Non-pigmented ciliary epithelial cell (primary cell): Measurements from ENCODE around the gene FCHSD2.
"Not testable (repeated sequence)": the region's sequence is repeated elsewhere in the genome, so short reads cannot be mapped to it uniquely, and the experiment has no call there.

ENCODE experiments used
- DNase-seq: peaks from one replicate; pipeline ENCODE4 v3.0.0-alpha.2; 2010; ENCODE audit warnings: low read depth

Gene FCHSD2

DNA sequence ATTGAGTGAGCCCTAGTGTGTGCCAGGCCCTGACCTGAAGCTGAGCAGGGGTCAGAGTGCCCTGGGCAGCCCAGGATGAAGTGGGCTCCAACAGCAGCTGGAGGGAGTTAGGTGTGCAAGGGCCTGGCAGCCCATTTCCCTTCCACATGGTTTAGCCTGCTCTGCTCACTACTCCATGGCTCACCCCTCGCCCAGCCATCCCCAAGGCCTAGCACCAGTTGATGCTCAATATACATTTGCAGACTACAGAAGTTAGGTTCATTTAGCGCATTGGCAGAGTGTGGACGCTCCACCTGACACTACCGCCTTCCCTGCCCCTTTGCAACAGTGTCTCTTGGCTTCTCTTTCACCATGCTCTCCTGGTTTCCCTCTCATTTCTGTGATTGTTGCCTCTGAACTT, 324.2 kb downstream of the FCHSD2 start:
- no peak for DNase-seq

DNA sequence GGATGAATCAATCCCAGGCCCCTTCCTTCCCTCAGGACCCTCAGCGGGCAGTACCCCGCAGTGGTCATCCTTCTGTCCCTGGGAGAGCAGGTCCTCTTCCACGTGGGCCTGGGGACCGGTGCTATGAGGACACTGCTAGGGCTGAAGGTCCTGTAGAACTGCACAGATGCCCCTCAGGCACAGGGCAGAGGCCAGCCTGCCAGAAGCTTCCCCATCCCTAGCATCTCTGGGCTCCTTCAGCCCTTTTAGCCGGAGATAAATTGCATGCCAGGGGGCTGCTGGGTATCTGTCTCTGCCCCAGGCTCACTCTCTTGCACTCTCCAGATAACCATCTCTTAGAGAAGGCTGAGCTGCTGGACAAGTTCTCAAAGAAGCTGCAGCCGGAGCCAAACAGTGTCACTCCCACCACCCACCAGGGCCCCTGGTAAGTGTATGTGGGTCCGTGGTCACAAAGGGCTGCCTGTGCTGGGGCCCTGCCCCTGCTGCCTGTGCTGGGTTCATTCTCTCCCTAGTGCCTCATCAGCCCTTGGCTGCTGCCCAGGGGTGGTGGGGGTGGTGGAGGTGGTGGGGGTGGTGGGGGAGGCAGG, 325.6 kb downstream of the FCHSD2 start:
- DNase-seq = no peak

DNA sequence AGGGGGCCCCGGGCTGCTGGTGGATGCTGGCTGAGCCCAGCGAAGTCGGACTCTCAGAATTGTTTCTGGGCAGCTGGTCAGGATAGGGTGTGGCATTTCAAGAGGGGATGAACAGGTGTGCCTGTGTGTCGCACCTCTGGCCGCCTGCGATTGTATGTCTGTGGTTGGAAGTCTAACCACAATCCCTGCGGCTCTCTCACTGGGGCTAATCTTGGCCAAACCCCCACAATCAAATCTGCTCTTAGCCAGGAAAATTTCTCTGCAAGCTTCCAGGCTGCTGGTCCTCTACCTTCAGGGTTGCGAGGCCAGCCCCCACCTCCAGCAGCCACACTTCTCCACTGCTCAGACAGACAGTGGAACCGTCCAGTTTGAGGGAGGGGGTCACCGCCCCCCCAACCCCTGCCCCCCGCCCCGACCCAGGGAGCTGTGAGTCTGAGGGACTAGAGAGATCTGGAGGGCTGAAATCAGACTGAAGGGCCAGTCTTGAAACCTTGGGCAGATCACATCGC, 327.0 kb downstream of the FCHSD2 start:
- no peak for DNase-seq

DNA sequence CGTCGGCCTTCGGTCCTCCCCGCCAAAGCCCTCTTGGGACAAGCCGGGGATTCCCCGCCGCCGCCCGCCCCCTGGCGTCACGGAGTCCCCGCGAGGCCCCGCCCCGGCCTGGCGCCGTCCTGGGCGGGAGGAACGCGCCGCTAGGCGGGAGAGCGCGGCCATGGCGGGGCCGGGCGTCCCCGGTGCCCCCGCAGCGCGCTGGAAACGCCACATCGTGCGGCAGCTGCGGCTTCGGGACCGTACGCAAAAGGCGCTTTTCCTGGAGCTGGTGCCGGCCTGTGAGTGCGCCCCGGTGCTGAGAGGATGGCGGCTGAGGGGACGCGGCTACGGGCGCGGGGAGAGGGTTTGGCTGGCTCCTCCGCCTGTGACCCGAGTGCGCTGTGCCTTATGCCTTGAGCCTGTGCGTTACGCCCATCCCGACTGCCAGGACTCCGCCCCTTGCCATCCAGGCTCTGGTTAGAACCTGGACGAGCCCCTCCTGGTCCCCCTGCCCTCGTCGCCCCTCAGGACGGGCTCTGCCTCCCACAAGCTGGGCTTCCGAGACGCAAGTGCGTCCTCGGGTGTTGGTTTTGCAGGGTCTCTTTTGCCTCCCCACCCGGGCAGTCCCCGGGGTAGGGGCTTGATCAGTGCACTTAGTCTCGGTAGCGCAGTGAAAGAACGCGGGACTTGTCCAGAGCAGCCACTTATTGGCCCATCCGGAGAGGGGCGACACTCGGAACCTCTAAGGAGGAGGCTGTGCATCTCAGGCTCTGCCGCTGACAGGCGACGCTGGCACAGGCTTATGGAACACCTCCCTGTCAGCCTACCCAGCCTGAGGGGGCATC, 327.6 kb downstream of the FCHSD2 start, which contains the start of gene ATG16L2:
Gene ATG16L2 (plus strand): TSS at position 126 of the 824 bp plus-strand sequence. CDS start 35 bp downstream, at position 161.
- DNase-seq = no peak

DNA sequence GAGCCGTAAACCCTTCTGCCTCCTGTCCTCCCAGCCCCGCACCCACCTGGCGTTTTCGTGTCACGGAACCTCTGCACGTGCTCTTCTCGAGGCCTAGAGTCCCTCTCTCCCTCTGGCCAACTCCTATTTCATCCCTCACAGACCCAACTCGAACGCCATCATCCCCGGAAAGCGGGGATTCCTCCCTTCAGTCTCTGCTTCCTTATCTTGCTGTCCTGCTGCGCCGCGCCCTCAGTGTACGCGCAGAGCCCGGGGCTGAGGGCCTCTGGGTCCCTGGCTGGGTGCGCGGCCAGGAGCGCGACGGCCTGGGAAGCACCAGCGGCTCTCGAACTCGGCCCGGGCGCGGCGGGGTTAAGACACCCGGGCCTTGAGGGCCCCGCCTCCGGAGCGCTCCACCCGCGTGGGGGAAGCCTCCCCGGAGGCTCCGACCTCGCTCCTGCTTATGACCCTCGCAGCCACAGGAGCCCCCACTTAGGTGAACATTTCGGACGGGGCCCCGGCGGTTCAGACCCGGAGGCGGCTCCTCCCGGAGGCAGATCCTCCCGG, 328.3 kb downstream of the FCHSD2 start:
- no peak for DNase-seq

DNA sequence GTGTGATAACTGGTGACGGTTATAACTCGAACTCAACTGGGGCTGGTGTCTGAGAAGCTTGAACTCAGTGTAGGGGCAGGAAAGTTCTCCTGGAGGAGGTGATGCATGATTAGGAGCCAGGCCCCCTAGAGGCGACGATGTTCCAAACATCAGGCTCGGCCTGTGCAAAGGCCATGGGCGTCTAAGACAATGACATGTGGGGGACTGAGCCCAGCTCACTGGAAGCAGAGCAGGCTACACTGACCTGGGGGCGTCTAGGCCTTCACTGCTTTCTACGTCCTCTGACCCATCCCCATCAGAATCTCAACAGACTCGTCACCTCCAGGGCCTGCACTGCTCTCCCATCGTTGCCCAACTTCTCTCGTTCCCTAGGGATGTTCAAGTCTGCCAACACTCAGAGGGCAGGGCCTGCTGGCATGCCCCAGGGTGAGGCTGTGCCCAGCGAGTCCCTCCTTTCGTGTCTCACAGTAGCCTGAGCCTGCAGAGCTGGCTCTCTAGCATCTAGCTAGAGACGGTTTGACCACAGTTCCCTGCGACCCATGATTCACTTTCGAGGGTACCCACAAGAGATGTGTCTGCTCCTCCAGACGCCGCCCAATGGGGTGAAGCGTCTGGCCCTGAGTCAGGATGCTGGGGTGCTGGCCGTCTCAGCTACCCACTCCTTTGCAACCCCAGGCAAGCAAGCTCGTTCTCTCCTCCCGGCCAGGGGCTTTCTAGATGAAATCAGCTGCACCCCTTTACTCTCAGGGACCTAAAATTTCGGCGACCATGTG, 329.0 kb downstream of the FCHSD2 start:
- no peak for DNase-seq

DNA sequence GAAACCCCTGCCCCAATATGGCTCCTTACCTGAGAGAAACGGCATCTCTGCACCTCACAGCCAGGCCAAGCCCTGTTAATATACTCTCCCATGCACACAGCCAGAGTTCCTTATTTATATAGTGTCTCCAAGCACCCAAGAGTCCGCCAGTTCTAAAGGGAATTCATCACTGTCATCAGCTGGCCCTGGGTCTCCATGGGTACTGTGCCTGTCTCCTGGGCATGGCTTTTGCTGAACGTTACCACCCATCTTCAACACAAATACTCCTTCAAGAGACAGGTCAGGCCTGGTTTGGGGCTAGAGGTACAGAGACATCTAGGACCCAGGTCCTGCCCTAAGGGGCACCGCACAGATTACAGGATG, 329.5 kb downstream of the FCHSD2 start:
- no peak for DNase-seq

DNA sequence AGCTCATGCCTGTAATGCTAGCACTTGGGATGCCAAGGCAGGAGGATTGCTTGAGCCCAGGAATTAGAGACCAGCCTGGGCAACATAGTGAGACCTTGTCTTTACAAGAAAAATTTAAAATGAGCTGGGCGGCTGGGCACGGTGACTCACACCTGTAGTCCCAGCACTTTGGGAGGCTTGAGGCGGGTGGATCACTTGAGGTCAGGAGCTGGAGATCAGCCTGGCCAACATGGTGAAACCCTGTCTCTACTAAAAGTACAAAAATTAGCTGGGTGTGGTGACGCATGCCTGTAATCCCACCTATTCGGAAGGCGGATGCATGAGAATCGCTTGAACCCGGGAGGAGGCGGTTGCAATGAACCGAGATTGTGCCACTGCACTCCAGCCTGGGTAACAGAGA, 330.4 kb downstream of the FCHSD2 start:
- DNase-seq = not testable (repeated sequence)

DNA sequence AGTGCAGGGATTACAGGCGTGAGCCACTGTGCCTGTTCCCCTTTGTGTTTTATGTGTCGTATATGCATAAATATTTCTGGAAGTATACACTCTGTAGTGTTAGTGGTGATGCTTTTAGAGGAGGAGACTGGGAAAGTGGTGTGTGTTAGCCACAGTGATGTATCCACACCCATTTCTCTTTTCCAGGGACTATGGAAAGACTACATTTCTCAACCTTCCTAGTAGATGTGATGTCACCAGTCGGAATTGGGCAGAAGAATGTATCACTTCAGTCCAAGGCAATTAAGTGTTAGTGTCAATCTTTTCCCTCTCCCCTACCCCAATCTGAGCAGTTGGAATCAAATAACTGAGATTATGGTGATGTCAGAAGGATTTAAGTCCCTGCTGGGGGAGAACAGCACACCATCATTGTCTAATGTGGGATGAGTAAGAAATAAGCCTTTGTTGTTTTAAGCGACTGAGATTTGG, 333.8 kb downstream of the FCHSD2 start:
- no peak for DNase-seq

DNA sequence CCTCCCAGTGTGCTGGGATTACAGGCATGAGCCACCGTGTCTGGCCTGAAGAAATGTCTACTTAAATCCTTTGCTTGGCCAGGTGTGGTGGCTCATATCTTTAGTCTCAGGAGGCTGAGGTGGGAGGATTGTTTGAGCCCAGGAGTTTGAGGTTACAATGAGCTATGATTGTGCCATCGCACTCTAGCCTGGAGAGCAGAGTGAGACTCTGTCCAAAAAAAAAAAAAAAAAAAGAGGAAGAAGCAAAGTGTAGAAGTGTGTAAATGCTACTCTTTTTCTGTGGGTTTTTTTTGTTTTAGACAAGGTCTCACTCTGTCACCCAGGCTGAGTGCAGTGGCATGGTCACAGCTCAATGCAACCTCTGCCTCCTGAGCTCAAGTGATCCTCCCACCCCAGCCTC, 334.3 kb downstream of the FCHSD2 start:
- DNase-seq = no peak

DNA sequence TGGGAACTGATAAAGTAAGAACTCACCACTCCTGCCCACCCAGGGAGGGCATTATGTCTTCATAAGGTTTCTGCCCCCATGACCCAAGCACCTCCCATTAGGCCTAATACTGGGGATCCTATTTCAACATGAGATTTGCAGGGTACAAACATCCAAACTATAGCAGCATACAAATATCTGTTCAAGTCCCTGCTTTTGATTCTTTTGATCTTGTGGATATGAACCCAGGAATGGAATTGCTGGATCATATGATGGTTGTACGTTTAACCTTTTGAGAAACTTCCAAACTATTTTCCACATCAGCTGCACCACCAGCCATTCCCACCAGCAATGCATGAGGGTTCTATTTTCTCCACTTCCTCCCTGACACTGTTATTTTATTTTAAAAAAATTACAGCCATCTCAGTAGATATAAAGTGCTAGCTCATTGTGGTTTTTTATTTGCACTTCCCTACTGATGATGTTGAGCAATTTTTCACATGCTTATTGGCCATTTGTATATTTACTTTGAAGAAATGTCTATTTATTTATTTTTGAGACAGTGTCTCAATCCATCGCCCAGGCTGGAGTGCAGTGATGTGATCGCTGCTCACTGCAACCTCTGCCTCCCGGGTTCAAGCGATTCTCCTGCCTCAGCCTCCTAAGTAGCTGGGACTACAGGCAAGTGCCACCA, 335.0 kb downstream of the FCHSD2 start:
- DNase-seq = no peak

DNA sequence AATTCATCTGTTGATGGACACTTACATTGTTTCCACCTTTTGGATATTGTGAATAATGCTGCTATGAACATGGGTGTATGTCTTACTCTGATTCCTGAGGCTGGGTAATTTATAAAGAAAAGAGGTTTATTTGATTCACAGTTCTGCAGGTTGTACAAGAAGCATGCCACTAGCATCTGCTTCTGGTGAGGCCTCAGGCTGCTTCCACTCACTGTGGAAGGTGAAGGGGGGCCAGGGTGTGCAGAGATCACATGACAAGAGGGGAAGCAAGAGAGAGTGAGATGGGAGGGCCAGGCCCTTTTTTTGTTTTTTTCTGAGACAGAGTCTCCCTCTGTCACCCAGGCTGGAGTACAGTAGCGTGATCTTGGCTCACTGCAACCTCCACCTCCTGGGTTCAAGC, 335.7 kb downstream of the FCHSD2 start:
- DNase-seq = not testable (repeated sequence)

DNA sequence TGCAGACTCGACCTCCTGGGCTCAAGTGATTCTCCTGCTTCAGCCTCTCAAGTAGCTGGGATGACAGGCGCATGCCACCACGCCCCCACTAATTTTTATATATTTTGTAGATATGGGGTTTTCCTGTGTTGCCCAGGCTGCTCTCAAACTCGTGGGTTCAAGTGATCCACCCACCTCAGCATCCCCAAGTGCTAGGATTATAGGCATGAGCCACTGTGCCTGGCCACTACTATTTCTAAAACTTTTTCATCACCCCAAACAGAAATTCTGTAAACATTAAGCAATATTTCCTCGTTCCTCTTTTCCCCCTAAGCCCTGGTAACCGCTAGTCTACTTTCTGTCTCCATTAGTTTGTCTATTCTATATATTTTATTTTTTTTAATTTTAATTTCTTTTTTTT, 336.9 kb downstream of the FCHSD2 start:
- no peak for DNase-seq

DNA sequence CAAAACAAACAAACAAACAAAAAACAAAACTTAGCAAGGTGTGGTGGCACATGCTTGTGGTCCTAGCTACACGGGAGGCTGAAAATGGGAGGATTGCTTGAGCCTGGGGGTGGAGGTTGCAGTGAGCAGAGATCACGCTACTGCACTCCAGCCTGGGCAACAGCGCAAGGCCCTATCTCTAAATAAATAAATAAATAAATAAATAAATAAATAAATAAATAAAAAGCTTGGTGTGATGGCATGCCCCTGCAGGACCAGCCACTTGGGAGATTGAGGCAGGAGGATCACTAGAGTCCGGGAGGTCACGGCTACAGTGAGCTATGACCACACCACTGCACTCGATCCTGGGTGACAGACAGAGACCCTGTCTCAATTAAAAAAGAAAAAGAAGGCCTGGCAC, 339.3 kb downstream of the FCHSD2 start:
- DNase-seq = no peak

DNA sequence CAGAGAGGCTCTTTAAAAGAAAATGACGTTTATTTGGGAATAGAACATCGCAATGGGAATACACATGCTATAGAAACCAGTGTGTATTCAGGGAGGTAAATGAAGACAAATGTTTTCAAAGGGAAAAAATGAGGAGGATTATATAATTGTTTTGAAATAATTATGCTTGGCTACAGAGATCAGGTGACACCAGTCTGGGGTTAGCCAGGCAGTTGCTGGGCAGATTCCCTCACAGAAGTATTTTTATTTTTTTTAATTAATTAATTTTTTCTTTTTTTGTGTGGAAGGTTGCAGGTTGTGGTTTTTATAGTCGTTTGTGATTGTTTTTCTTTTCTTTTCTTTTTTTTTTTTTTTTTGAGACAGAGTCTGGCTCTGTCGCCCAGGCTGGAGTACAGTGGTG, 342.7 kb downstream of the FCHSD2 start:
- no peak for DNase-seq

DNA sequence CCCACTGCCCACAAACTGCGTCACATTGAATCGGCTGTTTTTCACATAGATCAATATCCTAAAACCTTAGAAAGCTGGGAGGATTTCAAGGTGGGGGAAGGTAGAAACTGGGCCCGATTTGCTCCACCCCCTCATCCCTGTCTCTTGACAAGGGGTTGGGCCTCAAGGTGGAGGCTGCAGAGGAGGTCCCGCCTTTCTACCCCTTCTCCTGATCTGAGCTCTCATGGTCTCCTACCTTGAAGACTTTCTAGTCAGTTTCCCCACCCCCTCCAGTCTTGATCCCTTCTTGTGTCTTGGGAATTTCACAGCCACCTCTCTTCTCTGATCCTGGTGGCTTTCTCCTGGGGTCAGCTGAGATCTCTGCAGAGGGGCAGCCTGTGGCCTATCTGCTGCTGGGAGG, 343.8 kb downstream of the FCHSD2 start:
- DNase-seq = no peak

DNA sequence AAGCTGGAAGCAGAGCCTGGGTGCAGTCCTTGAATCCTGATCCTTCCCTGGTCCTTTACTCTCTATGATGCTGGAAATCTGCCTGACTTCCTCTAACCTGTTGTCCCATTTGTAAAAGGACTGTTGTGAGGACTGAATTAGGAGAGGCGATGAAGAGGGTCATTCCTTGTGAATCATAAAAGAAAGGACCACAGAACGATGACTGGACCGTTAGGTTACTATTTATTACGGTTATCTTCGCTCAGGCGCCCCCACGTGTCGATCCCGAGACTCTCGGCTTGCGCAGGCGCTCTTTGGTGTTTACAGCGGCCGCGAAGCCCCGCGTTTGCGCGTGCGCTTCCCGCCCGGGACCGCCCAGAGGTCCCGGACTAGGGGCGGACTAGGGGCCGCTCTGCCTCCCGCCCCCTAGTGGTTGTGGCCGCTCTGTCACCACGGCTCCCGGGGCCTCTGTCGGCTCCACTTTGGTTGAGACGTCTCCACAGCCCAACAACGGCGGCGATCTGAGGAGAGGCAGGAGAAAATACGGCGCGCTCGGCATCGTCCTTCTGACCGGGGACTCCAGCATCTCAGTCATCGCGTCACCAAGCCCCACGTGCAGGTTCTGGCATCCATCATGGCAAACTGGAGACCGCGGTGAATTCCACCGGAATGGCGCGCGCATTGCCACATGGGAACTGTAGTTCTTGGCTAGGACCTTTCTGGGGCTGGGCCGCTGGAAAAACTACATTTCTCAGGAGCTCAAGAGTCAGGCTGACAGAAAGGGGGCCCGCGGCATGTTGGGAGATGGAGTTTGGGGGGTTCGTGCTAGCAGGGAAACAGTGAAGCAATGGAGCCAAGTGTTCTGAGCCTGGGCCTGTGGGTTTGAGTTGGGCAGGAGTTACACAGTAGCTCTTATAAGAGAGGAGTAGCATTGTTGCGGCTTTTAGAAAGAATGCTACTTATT, 348.4 kb downstream of the FCHSD2 start, which contains the start of gene STARD10:
Gene STARD10 (minus strand): TSS at position 623 of the 943 bp plus-strand sequence. CDS start 12,866 bp downstream, outside the sequence.
- no peak for DNase-seq

DNA sequence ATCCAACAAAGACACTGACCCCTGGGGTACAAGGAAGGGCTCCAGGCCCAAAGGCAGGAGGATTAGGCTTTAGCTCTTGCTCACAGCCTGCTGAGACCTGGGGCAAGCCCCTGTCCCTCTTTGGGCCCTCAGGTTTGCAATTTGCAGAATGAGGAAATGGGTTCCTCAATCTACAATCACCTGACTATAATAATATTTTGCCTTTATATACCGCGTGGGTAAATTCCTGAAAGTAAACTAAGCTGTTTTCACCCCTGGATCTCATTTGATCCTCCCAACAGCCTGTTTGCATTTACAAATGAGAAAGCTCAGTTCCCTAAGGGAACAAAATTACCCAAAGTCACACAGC, 349.1 kb downstream of the FCHSD2 start:
- no peak for DNase-seq

DNA sequence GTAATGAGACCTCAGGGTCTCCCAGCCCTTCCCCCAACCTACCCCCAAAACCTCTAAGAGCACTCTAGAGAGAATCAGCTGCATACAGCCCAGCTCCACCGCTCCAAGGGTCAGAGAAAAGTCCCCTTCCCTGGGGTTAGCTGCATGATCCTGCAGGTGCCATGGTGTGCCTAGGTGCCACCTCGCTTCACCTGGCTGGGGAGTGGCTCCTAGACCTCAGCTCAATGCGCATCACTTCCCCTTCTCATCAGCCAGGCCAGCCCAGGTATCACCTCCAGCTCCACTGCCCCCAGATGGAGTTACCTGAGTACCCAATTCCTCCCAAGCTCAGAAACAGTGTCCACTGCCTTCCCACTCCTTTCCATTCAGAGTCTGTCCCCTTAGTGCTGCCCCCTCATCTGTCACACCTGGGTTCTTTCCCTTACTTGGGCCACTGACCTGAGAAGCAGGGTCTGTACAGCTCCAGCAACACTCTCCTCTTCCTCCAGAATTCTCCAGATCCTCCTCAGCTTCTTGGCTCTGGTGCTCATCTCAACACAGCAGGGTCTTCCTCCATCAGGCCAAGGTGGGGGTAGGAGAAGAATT, 349.6 kb downstream of the FCHSD2 start:
- no peak for DNase-seq

DNA sequence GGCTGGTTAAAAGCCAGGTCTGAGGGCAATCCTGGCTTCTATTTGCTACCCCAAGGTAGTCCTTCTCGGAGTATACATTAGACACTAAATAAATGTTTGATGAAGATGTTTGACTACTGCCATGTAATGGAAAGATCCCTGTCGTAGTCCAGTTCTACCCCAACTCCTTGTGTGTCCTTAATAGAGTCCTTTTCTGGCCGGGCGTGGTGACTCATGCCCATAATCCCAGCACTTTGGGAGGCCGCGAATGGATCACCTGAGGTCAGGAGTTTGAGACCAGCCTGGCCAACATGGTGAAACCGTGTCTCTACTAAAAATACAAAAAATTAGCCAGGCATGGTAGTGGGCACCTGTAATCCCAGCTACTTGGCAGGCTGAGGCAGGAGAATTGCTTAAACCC, 350.9 kb downstream of the FCHSD2 start:
- DNase-seq = not testable (repeated sequence)
